Right ventricle myocardium superior (tissue), 1 donor: Measurements from ENCODE around the gene FOXP4. TPM values are rescaled to one million over a fixed set of nuclear protein-coding genes. Genes with fewer than 3 reads are reported as not detected.
A peak's percentile ranks its signal among the peaks of the same experiment; 100 is the strongest.

Source experiments
- ATAC-seq: fragments of 200-7000 bp; cut with Tn5 transposase; one replicate; pipeline ENCODE4 v1.9.1; 2020; ENCODE audit warnings: mild to moderate bottlenecking; ENCODE audit not compliant: poor library complexity
- DNase-seq: peaks from one replicate; pipeline ENCODE4 v3.0.0-alpha.2; 2020
- intact Hi-C: fragments of 100-400 bp; cut with DNase I; formaldehyde crosslinking; loops from one replicate; pipeline ENCODE4 v1.11.2; 2022
- total RNA-seq: library from RNA; stranded (reverse); fragmentation: NEBNext Ultra II Directional; extraction: Animal tissue kit (Norgen Biotek cat#: 25700); gene quantifications from one replicate; pipeline ENCODE4 v1.2.1, GENCODE V29; 2021
- donor health status: DM: no; HTN: yes; CAD: no; lungs with severe emphysema.

Gene FOXP4
- total RNA-seq, 1 donor from 2014 or later: 14.4 TPM

GRCh38 chr6:41539204-41539603, 7.0 kb upstream of the FOXP4 start:
- DNase-seq (no peak), ATAC-seq (no peak)
- intact Hi-C loops: no loop called here

DNA sequence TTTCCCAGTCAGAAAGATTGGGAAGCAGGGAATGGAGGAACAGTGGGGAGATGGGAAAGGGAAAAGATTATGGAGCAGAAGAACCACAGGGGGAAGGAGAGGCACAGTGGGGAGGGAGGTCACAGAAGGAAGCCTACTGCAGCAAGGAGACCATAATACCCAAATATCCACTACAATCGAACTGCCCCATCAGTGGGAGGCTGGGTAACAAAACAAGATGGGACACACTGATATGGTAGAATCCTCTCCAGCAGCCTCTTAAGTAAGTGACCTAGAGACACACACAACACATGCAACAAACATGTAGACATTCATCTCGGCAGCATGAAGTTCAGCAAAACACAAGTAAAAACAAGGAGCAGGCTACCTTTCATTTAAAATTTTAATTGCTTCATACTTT, 4.8 kb upstream of the FOXP4 start:
- no peak for ATAC-seq
- intact Hi-C loops: no loop called here
- no peak for DNase-seq

DNA sequence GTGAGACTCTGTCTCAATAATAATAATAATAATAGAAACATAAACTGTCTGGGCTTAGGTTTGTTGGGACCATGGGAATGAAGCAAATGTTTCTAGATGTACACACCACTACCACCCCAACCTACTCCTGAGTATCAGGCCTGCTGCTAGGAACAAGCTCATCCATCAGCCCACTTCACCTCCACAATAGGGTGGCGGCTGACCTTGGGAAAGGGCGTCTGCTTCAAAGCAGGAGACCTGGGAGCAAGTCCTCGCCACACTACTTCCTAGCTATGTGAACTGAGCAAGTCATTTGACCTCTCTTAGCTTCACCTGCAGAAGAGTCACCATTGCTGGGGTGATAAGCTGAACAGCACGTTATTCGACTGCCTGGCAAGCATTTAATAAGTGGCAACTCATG, 3.1 kb upstream of the FOXP4 start:
- ATAC-seq: no peak
- DNase-seq: no peak
- intact Hi-C loops: no loop called here

GRCh38 chr6:41545247-41545702, 906 bp upstream of the FOXP4 start:
- ATAC-seq (no peak), DNase-seq (no peak)
- intact Hi-C loops: no loop called here

DNA sequence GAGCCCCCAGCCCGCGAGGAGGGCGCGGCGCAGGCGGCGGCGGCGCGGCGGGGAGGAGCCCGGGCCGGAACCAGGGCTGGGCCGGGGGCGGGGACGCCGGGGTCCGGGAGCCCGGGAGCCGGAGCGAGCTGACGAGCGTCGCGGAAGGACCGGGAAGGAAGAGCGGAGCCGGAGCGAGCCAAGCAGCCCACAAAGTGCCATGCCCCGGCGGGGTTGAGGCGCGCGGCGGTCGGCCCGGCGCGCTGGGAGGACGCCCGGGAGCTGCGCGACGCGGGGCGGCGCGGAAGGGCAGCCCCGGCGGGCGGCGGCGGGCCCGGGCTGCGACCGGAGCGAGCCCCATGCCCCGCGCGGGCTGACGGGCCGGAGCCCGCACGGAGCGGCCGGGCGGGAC, 289 bp downstream of the FOXP4 start:
- DNase-seq (no peak), ATAC-seq (peak; percentile 13)
- intact Hi-C loops: no loop called here

GRCh38 chr6:41546866-41547798, 951 bp downstream of the FOXP4 start:
- ATAC-seq (peak; percentile 40), DNase-seq (no peak)
- intact Hi-C loops: no loop called here

GRCh38 chr6:41547799-41548097, 1.6 kb downstream of the FOXP4 start:
- DNase-seq (no peak), ATAC-seq (peak; percentile 2)
- intact Hi-C loops: no loop called here

- DNase-seq (no peak), ATAC-seq (no peak)
- intact Hi-C loops: no loop called here
Measured at GRCh38 chr6:41548098-41548840, 2.1 kb downstream of the FOXP4 start.

- no peak for ATAC-seq
- DNase-seq: no peak
- intact Hi-C loops: no loop called here
Measured at GRCh38 chr6:41548841-41549642, 2.9 kb downstream of the FOXP4 start.

DNA sequence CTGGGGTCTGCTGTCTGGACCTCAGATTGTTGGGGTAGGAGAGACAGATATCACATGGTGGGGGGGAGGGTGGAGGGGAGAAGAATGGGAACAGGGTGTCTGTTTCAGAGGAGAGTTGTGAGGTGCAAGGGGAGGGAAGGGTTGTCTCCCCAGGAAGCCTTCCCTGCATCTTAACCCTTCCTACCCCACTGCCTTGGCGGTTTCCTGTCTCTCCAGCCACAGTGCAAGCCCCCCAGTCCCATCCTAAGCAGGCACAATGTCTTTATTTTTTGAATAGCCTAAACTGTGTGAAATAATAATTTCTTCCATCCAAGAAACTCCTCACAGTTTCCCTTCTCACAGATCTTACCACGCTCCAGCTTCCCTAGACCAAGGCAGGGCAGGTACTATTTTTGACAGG, 3.5 kb downstream of the FOXP4 start:
- ATAC-seq (no peak), DNase-seq (no peak)
- intact Hi-C loops: no loop called here

DNA sequence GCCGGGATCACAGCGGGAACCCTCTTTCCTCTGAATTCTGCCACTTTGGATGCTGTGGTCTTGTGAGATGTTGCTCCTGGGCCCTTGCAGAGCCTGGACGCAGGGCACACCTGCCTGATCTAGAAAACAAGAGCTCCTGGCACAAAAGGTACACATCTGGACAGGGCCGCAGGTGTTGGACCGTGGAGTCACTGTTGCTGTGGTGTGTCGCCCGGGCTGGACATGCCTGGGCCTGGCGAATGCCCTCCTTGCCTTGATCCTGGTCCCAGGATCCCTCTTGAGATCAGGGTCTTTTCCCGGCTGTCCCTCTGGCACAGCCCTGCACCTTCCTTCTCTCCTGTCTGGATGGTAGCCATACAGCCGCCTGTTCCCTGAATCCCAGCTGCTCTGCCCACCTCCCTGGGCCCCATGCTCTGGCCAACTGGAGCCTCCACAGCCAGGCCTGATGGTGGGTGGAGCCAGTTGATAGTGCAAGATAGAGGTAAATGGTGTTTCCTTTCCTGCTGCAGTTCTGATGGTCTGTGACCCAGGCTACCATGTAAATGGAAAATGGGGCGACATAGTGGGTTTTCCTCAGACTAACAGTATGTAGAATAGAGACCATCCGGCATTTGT, 5.0 kb downstream of the FOXP4 start:
- DNase-seq (no peak), ATAC-seq (no peak)
- intact Hi-C loops: no loop called here

DNA sequence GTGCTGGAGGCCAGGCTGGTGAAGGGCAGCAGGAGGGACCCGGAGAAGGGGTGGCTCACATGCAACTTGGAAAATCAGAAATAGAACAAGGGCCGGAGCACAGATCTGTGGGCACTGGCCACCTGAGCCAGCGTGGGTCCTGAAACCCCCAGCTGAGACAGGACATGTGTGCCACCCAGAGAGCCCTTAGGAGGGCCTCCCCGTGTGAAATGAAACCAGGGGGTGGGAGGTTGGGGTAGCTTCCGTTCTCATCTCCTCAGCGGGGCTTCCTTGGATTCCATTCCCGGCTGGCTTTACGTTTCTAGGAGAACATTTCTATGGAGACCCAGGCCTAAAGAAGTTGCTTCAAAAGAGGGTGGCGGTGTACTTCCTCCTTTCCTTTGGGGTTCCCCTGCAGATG, 5.7 kb downstream of the FOXP4 start:
- no peak for ATAC-seq
- intact Hi-C loops: no loop called here

DNA sequence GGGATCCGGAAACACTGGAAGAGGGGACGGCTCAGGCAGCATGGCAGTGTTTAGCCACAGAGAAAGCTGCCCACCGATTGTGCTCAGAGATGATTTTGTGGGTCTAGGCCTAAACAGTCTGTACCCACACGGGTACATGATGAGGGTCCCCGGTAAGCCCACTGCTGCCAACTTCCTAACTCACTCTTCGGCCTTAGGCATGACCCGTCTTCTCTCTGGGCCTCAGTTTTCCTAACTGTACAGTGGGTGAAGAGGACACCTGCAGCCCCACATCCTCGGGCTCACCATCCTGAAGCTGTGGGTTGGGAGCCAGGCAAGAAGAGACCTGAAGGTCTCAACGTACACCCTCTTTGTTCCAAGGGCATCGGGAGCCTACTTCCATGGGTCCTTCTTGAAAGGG, 6.5 kb downstream of the FOXP4 start:
- ATAC-seq: no peak

More for the DNA sequence above, 5.7 kb downstream of the FOXP4 start:
- DNase-seq: no peak

GRCh38 chr6:41553405-41553999, 7.3 kb downstream of the FOXP4 start:
- no peak for ATAC-seq
- DNase-seq: no peak
- intact Hi-C loops: no loop called here

More for the DNA sequence above, 6.5 kb downstream of the FOXP4 start:
- no peak for DNase-seq
- intact Hi-C loops: no loop called here

DNA sequence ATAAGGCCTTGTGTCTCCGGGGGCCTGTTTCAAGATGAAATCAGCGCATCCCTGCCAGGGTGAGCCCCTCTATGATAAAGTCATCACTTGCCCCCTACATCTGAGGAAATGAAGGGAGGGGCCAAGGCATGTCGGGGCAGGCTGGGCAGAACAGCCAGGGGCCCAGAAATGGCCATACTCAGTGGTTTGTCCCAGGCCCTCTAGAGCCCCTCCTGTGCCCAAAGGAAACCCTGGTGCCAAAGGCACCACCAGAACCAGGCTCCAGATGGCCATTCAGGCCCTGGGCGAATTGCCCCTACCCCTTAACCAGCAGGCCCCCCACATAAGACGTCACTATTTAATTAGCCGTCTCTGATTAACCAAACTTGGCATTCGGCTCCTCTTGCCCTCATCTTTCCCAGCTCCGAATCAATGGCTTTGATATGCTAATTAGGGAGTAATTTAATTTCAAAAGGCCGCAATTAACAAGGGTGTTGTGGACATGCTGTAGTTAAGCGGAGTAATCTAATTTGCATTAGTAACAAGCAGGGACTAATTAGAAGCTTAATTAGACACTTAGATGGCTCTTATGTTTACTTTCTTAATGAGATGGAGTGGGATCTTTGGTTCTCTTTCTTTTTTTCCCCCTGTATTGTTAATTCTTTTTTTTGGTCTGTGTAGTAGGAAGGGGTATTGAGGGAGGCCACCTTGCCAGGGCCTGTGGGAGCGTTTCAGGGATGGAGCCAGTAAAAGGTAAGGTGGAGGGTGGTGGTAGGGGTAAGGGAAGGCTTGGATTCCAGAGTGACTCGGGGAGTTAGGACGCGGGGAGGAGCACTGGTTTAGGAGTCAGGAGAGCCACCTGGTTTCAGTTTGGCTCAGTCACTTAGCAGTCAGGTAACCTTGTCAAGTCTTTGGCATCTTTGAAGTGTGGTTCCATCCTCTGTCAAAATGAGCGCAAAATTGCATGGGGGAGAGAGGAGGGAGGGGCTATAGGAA, 9.4 kb downstream of the FOXP4 start:
- no peak for DNase-seq
- intact Hi-C loops: no loop called here
- no peak for ATAC-seq

DNA sequence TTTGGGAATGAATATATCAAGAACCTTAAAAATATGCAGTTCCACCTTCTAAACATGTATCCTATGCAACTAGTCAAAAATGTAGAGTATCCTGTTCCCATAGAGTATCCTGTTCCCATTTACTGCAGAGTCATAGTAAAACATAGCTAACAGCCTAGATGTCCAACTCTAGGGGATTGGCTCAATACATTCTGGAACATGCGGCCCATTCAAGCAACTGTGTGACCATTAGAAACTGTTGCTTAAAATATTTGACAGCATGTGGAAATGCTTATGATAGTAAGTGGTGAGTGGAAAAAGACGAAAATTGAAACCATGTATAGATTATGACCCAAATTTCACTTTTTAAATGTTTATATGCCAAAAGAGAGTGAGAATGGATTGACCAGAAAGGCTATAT, 11.2 kb downstream of the FOXP4 start:
- DNase-seq (no peak), ATAC-seq (no peak)
- intact Hi-C loops: no loop called here

GRCh38 chr6:41558033-41558807, 12.0 kb downstream of the FOXP4 start:
- no peak for DNase-seq
- intact Hi-C loops: no loop called here

More at GRCh38 chr6:41558033-41558807, 12.0 kb downstream of the FOXP4 start:
- no peak for ATAC-seq
